OCI-LY3 (cell line): ENCODE results near the gene FARP1.

Experiments
- H2AFZ ChIP-seq: fragments of 200-600, 300-600 bp; shearing (Covaris generic); 2 replicates; pipeline ENCODE4 v1.6.0; 2014; ENCODE audit warnings: antibody characterized with exemption, low read depth, low read length
- H3K27ac ChIP-seq: fragments of 200-600, 300-600 bp; sonication (generic); 2 replicates; pipeline ENCODE4 v1.5.1; 2014; ENCODE audit warnings: mild to moderate bottlenecking, low read length, moderate library complexity, mixed read lengths
- H3K27me3 ChIP-seq: fragments of 200-600, 300-600 bp; sonication (generic); 2 replicates; pipeline ENCODE4 v1.6.1; 2014; ENCODE audit warnings: low read depth, low read length, mixed read lengths
- H3K36me3 ChIP-seq: fragments of 200-600, 300-600 bp; sonication (generic); replicated peaks from 2 replicates; pipeline ENCODE3; 2014; ENCODE audit warnings: low read depth, low read length, mixed read lengths
- H3K4me1 ChIP-seq: fragments of 300-600, 200-600 bp; sonication (generic); 2 replicates; pipeline ENCODE4 v1.6.1; 2014; ENCODE audit warnings: low read length, mixed read lengths
- H3K4me2 ChIP-seq: fragments of 200-600, 300-600 bp; sonication (generic); 2 replicates; pipeline ENCODE4 v1.6.1; 2014; ENCODE audit warnings: low read length, mixed read lengths
- H3K4me3 ChIP-seq: fragments of 300-600, 200-600 bp; sonication (generic); 2 replicates; pipeline ENCODE4 v1.5.1; 2014; ENCODE audit warnings: antibody characterized with exemption, mild to moderate bottlenecking, low read length, moderate library complexity
- H3K79me2 ChIP-seq: fragments of 300-600, 200-600 bp; shearing (Covaris generic); 2 replicates; pipeline ENCODE4 v1.6.1; 2014; ENCODE audit warnings: mild to moderate bottlenecking, low read length, mixed read lengths
- H3K9ac ChIP-seq: fragments of 300-600, 200-600 bp; shearing (Covaris generic); 2 replicates; pipeline ENCODE4 v1.6.0; 2014; ENCODE audit warnings: mild to moderate bottlenecking, low read length, moderate library complexity
- H3K9me3 ChIP-seq: fragments of 200-600, 300-600 bp; shearing (Covaris generic); 2 replicates; pipeline ENCODE4 v1.6.1; 2014; ENCODE audit warnings: low read length, mixed read lengths; ENCODE audit not compliant: insufficient read depth
- H4K20me1 ChIP-seq: fragments of 200-600, 300-600 bp; sonication (generic); 2 replicates; pipeline ENCODE4 v1.6.1; 2016; ENCODE audit warnings: low read length, mixed read lengths; ENCODE audit not compliant: insufficient read depth
- EZH2phosphoT487 ChIP-seq: fragments of 200-600 bp; shearing (Covaris generic); IDR thresholded peaks from 2 replicates; pipeline ENCODE4 v1.6.1; 2018; ENCODE audit warnings: antibody characterized with exemption, mixed run types, low read depth
- TF ChIP-seq, protein P1 (sequence below): fragments of 200-600, 300-600 bp; sonication (generic); IDR thresholded peaks from 2 replicates; pipeline ENCODE4 v1.5.1; 2014; ENCODE audit warnings: antibody characterized with exemption, low read length, low read depth

FARP1 gene

DNA sequence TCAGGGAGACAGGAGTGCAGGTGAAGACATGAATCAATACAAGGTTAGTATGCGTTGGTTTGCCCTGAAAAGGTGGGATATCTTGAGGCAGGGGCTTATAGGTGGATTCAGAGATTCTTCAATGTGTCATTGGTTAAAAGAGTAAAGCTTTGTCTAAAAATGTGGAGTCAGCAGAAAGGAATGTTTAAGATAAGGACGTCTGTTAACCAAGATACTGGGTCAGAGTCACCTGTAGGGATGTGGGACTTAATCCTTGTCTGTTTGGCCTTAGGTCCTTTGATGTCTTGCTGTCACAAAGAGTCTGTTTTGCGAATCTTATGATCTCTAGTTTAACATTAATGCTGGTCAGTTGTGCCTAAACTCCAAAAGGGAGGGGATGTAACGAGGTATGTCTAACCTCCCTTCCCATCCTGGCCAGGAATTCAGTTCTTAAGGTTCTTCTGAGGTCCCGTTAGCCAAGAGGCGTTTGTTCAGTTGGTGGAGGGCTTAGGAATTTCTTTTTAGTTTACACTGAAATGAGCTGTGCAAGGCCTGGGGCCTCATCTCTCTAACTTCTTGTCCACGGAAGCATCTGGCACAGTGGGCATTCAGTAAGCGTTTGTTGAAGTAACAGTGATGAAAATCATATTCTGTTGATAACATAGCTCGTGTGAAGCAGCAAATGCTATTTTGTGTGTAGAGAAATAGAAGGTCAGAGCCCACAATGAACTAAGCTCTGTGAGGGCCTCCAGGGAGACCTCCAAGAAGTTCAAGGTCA lies 130.4 kb downstream of the FARP1 start:
- no peak overlapping the region for H3K27ac ChIP-seq
- no peak overlapping the region for H3K9ac ChIP-seq
- H3K4me2 ChIP-seq, result no peak overlapping the region
- H3K27me3 ChIP-seq, result no peaks in the 10 kb centered on the region
- H3K4me1 ChIP-seq, result no peaks in the 10 kb centered on the region
- no peak overlapping the region for H3K4me3 ChIP-seq
- H3K36me3 ChIP-seq, result no peaks in the 10 kb centered on the region
- no peaks in the 10 kb centered on the region for H3K79me2 ChIP-seq
- no peak overlapping the region for H2AFZ ChIP-seq
- H4K20me1 ChIP-seq, result no peaks in the 10 kb centered on the region
- H3K9me3 ChIP-seq, result no peaks in the 10 kb centered on the region
- TF ChIP-seq, protein P1, sequence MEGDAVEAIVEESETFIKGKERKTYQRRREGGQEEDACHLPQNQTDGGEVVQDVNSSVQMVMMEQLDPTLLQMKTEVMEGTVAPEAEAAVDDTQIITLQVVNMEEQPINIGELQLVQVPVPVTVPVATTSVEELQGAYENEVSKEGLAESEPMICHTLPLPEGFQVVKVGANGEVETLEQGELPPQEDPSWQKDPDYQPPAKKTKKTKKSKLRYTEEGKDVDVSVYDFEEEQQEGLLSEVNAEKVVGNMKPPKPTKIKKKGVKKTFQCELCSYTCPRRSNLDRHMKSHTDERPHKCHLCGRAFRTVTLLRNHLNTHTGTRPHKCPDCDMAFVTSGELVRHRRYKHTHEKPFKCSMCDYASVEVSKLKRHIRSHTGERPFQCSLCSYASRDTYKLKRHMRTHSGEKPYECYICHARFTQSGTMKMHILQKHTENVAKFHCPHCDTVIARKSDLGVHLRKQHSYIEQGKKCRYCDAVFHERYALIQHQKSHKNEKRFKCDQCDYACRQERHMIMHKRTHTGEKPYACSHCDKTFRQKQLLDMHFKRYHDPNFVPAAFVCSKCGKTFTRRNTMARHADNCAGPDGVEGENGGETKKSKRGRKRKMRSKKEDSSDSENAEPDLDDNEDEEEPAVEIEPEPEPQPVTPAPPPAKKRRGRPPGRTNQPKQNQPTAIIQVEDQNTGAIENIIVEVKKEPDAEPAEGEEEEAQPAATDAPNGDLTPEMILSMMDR, result no peak
- no peak for TF ChIP-seq EZH2phosphoT487

DNA sequence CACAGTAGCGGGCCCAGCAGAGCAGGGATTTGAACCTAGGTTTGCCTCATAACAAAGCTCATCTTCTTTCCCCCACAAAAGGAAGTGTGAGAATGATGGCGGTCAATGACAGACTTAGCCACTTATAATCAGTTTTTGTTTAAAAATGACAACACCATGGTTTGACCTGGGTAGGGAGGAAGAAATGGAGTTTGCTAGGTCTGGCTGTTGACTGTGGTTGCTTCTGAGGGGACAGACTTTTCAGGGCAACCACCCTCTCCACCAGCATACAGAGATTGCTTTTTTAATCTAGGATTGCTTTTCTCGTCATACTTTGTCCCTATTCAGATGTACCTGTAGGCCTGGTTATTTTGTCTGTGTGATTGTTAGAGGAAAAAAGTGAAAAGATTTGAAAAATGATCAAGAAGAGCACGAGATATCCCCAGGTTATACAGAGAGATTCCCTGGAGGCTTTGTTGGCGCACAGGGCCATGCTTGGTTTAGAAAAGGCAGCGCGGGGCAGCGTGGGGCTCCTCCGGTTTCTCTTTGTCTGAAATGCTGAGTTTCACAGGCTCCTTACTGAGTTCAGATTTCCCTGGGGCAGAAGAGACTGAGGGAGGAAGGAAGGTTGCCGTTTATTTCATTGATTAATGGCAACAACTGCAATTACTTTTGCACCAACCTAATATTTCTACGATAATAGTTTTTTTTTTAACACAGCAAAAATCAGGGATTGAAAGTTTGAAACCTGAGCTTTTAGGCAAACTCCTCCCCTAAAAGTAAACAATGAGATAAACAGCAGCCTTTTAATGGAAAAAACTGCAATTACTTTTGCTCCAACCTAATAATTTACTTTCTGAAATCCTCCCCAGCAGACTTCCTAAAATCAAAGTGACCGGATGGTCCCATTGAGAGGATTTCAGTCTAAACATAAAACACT lies 131.2 kb downstream of the FARP1 start:
- H3K27me3 ChIP-seq, result no peaks in the 10 kb centered on the region
- TF ChIP-seq EZH2phosphoT487, result no peak
- TF ChIP-seq, protein P1, result no peak
- no peaks in the 10 kb centered on the region for H4K20me1 ChIP-seq
- no peaks in the 10 kb centered on the region for H3K4me1 ChIP-seq
- no peaks in the 10 kb centered on the region for H3K9me3 ChIP-seq
- no peak overlapping the region for H3K4me3 ChIP-seq
- H3K4me2 ChIP-seq, result no peak overlapping the region
- H2AFZ ChIP-seq, result no peak overlapping the region
- H3K9ac ChIP-seq, result no peak overlapping the region
- no peak overlapping the region for H3K27ac ChIP-seq
- H3K79me2 ChIP-seq, result no peaks in the 10 kb centered on the region
- H3K36me3 ChIP-seq, result no peaks in the 10 kb centered on the region

DNA sequence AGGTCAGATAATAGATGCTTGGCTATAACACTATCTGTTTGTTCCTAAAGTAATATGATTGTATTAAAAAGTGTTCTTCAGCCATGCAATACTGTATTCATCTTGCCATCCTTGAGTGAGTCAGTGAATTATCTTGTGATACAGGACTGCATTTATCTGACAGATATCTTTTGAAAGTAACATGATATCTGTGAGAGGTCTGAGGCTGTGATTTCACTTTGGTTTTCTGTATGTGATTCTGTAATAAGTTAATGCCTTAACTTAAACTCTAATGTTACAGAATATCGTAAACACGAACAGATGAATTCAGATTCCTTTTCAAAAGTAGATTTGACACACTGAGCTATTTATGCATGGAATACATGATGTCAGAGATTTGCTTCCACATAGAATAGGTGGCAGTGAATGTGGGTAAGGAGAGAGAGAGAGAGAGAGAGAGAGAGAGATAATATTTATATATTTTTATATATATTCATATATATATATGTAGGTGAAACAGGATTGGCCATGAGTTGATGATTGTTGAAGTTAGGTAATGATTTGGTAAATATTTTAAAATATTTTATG lies 132.1 kb downstream of the FARP1 start:
- peaks cover 9% of the 10 kb centered on the region; the same call in 1 of the 2 replicates for H3K4me1 ChIP-seq
- TF ChIP-seq, protein P1, result no peak
- TF ChIP-seq EZH2phosphoT487, result no peak
- no peak overlapping the region for H3K4me2 ChIP-seq

More for the DNA sequence above, 132.1 kb downstream of the FARP1 start:
- Histone ChIP-seq H3K36me3 (no peaks in the 10 kb centered on the region), H2AFZ (no peak overlapping the region), H3K79me2 (no peaks in the 10 kb centered on the region), H4K20me1 (no peaks in the 10 kb centered on the region), H3K9ac (no peak overlapping the region), H3K4me3 (no peak overlapping the region), H3K27ac (no peak overlapping the region), H3K27me3 (no peaks in the 10 kb centered on the region), H3K9me3 (no peaks in the 10 kb centered on the region)
